ENCODE measurements around the gene ZNF358. TPM values are rescaled to one million over a fixed set of nuclear protein-coding genes. Genes with fewer than 3 reads are reported as not detected.

Gene ZNF358
- total and polyA plus RNA-seq, 10 of the 15 experiments (the other 5 are each of a cell fraction or from before 2014, with no cell fraction given): 0.09 to 6.3 (median 1.9) TPM; not detected in 1

GRCh38 chr19:7534531-7535046 lies 18.7 kb downstream of the ZNF358 start (continued):
- no peak for TF ChIP-seq TBL1XR1 (IDR thresholded peaks at IDR 0.05; ENCODE audit: low read depth, low read length)
- no peak for TF ChIP-seq ZNF274 (IDR thresholded peaks at IDR 0.05; ENCODE audit: insufficient read depth, insufficient read length)
- no peak for TF ChIP-seq ZNF592 (IDR thresholded peaks at IDR 0.05)
- TF ChIP-seq BACH1 (IDR thresholded peaks at IDR 0.05; ENCODE audit: borderline replicate concordance): no peak
- TF ChIP-seq SMAD1 (IDR thresholded peaks at IDR 0.05; ENCODE audit: low read depth, partially characterized antibody): no peak
- no peak for TF ChIP-seq ZNF384 (IDR thresholded peaks at IDR 0.05; ENCODE audit: borderline replicate concordance, low read depth, low read length)
- no peak for TF ChIP-seq SIX5 (IDR thresholded peaks at IDR 0.05; ENCODE audit: low read depth, low read length, severe bottlenecking)
- TF ChIP-seq BCL11A (IDR thresholded peaks at IDR 0.05; ENCODE audit: low read depth, low read length): no peak
- no peak for TF ChIP-seq CEBPZ (IDR thresholded peaks at IDR 0.05; ENCODE audit: low read depth, low read length)
- TF ChIP-seq NFYB (IDR thresholded peaks at IDR 0.05; ENCODE audit: insufficient read depth, low read depth, low read length): no peak
- TF ChIP-seq HSF1 (IDR thresholded peaks at IDR 0.05; ENCODE audit: low read depth, low read length): no peak
- TF ChIP-seq CBFB (IDR thresholded peaks at IDR 0.05; ENCODE audit: low read depth): no peak
- TF ChIP-seq PKNOX1 (IDR thresholded peaks at IDR 0.05): no peak
- TF ChIP-seq WRNIP1 (IDR thresholded peaks at IDR 0.05; ENCODE audit: borderline replicate concordance, low read depth, low read length): no peak
- no peak for TF ChIP-seq RFX5 (IDR thresholded peaks at IDR 0.05; ENCODE audit: low read depth, low read length)
- TF ChIP-seq E2F8 (IDR thresholded peaks at IDR 0.05; ENCODE audit: low read depth, partially characterized antibody): no peak

Measured in GM12878 (cell line).